CD4-positive, alpha-beta T cell treated with Interleukin-6 at 100 ng/mL for 8 hours (primary cell): Measurements from ENCODE around the gene ZBTB24.
"Not testable (repeated sequence)": the region's sequence is repeated elsewhere in the genome, so short reads cannot be mapped to it uniquely, and the experiment has no call there.

ENCODE experiments used
- DNase-seq: peaks from one replicate; pipeline ENCODE4 v3.0.0-alpha.2; 2020; ENCODE audit warnings: mixed read lengths, low spot score

ZBTB24 gene

DNA sequence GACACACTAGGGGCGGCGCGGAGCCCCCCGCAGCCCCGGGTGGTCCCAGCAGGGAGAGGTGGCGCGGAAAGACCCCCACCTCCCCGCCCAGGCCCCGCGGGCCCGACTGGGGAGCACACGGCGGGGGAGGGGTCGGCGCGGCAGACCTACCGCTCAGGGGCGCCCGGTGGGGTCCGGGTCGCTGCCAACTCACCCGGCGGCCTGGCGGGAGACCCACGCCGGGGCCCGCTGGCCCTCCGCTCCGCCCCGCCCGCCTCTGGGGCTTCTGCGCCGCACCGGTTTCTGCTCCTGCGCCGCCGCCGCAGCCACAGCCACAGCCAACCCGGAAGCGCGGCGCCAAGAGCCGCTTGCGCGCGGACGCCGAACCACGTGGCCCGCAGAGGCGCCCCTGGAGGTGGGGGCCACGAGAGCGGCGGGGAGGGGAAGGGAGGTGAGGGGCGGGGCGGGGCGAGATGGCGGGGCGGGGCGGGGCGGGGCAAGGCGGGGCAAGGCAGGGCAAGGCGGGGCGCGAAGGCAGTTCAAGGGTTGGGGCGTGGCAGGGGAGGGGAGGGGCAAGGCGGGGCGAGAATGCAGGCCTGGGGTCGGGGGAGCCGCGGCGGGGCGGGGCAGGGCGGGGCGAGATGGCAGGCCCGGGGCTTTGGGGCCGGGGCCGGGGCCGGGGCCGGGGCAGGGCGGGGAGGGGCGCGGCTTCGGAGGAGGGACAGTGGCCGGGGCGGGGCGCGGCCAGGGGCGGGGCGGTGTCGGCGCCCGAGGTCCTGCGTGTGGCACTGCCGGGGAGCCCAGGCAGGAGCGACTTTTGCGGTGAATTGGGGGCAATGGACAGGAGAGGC is at the start of gene ZBTB24:
Gene ZBTB24 (minus strand): TSS at position 315 of the 830 bp plus-strand sequence. CDS start 1,193 bp downstream, outside the sequence.
- peak; percentile 92 for DNase-seq

DNA sequence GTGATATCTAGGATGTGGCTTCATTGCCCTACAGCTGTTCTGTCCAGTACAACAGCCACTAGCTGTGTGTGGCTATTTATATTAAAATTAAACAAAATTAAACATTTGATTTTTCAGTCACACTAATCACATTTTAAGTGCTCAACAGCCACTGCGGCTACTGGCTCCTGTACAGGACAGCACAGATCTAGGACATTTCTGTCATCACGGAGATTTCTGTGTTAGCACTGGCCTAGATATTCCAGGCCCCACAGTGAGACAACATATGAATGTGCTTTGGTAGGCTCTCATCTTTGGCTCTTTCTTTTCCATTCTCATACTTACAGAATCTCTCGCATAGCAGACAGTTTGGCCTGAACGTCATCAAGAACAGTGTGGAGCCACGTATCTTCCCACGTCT is 48.4 kb upstream of the ZBTB24 start:
- no peak for DNase-seq

DNA sequence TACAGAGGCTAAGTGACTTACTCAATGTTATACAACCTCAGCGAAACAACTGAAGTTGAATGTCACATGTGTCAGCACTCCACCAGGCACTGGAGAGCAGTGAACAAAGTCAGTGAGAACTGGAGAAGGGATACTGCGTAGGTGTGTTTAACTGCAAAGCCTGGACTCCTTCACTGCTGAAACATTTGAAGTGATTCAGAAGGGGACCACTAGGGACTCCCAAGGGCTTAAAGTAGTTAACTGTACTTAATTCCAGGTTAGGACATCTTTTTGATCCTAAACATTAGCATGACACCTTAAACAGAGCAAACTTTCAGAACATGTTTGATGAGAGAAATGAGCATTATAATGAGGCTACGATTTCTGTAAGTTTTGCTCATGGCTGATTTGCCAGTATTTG is 45.0 kb upstream of the ZBTB24 start:
- no peak for DNase-seq

GRCh38 chr6:109526905-109527628 is 44.0 kb upstream of the ZBTB24 start:
- peak; percentile 60 for DNase-seq

GRCh38 chr6:109524129-109524528 is 41.1 kb upstream of the ZBTB24 start:
- DNase-seq: no peak

DNA sequence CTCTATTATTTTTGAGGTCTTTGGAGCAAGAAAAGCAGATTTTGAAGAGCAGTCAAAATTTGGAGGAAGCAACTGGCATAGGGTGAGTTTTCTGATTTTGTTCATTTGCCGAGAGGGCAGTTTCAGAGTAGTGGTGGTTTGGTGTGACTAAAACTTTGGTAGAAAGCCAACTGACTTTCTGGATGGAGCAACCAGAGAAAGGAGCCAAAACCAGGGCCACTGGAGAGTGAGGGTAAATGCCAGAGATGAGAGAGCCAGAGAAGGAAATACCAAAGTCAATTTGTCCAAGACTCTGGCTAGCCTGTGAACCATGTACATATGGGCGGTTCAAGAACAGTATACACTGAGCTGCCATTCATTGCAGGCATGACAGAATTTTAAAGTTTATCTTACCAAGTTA is 40.5 kb upstream of the ZBTB24 start:
- DNase-seq: no peak

GRCh38 chr6:109521080-109521479 is 38.1 kb upstream of the ZBTB24 start:
- no peak for DNase-seq

GRCh38 chr6:109519647-109520046 is 36.6 kb upstream of the ZBTB24 start:
- not testable (repeated sequence) for DNase-seq

DNA sequence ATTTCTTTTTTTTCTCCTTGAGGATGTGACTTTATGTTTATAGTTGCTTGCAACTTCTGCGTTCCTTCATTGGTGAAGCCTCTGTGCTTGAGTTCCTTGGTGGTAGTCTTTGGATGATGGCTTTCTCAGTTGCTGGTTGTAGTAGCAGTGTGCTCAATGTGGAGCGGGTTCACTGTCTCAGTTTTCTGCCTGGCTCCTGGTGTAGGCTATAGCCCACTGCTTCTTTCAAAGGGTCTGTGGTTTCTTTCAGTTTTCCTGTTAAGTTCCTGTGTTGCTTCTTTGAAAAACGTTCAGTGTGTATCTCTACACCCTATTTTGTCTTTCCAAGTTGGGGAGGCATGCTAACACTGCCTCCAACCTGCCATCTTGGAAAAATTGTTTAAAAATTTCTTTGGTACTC is 33.9 kb upstream of the ZBTB24 start:
- DNase-seq: no peak

GRCh38 chr6:109515781-109516409 is 32.9 kb upstream of the ZBTB24 start:
- no peak for DNase-seq

- DNase-seq: no peak
Observed at GRCh38 chr6:109514946-109515345, 31.9 kb upstream of the ZBTB24 start.

DNA sequence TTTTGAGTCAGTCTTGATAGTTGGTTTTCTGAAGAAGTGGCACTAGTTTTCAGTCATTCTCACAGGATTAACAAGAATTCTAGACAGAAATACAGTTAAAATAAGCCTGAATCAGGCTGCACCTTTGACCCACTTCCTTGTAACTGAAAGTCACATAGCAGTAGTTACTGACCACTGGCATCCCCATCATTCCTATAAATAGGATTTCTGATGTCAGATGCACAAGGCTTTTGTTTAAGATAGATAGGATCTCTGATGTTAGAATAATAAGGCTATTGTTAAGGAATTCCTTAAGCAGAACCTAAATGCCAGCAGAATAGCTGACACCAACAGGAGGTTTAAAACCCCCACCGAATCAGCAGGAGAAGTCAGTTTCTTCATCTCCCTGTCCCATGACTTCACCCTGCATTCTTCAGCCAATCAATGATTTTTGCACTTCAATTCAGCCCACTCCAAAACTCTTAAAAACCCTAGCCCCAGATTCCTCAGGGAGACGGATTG is 30.6 kb upstream of the ZBTB24 start:
- DNase-seq: no peak

DNA sequence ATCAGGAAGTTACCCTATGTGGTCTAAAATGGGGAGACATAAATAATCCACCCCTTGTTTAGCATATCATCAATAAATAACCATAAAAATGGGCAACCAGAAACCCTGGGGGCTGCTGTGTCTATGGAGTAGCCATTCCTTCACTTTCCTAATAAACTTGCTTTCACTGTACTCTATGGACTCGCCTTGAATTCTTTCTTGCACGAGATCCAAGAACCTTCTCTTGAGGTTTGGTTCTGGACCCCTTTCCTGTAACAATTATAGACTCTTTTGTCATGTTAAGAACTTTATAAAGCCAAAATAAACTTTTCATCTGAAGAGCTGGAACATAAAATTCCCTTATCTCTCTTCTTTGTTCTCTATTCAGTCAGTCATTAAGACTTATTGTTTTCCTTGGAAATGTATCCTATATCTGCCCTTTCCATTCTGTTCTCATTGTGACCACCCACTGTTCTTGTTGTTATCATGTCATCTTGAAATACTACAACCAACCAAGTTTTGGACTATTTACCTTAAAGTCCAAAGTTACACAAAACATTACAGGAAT is 29.3 kb upstream of the ZBTB24 start:
- no peak for DNase-seq

- no peak for DNase-seq
Observed at GRCh38 chr6:109511832-109512231, 28.8 kb upstream of the ZBTB24 start.

- DNase-seq: no peak
Observed at GRCh38 chr6:109510358-109510757, 27.3 kb upstream of the ZBTB24 start.

DNA sequence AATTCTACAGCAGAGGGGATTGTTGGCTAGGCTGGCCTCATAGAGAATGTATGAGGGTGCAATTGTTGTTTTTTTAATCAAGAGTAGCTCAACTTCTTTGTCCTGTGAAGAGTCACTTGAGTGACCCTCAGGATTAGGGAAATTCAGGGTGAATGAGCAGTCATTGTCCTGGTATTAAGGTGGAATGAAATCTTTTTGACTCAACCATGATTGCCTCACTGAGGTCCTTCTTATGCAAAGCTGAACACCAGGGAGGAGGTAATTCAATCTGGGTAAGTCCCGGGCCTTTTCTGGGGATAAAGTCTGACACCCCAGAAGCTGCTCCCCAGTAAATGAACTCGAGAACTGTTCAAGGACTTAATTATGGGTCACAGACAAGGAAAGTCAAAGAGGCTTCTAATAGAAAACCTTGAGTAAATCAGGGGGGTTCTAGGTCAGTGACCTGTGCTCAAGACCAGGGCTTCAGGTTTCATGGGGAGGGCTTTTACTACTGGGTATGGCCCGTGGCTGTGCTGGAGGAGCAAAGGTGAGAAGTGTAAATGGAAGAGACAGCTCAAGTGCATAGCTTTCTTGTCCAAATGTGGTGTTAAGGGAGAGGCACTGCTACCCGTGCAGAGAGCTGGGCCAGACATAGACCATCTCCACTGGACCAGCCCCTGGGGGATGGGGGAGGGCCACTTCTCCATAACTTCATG is 25.3 kb upstream of the ZBTB24 start:
- DNase-seq: no peak

DNA sequence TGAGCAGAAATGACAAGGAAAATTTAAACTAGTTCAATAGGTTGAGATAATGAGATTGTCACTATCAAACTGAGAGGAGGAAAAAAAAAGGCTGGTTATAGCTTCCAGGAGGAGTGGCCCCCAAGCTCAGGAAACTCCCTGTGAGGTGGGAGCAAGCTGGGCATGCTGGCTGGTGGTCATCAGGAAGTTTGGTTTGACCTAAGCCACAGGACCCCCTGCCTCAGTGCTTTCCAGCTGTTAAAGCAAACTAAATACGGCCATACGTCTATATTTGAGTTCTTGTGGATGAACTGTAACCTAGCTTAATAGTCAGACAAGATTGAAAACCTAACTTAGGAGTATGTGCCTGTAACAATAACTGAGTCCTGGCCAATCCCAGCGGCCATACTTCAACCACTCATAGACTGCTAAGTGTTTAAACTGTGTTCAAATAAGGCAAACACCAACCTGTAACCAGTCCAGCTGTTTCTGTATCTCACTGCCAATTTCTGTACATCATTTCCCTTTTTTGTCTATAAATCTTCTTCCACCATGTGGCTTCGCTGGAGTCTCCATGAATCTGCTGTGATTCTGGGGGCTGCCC is 24.6 kb upstream of the ZBTB24 start:
- no peak for DNase-seq

DNA sequence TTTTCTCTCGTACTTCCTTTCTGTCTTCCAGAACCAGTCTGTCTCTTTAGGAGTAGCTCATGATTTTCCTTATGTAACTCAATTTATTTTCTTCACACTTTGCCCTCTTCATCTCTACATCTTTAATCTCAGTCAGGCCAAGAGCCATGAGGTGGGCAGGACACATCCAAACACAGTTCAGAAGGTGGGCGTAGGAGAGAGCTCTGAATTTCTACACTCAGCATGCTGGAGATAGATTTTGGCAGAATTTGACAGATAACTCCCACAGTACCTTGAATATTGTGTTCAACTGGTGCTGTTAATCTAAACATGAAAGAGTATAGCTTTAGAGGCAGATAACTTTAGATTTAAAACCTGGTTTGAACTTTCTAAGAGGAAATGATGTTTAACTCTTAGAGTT is 23.8 kb upstream of the ZBTB24 start:
- no peak for DNase-seq

DNA sequence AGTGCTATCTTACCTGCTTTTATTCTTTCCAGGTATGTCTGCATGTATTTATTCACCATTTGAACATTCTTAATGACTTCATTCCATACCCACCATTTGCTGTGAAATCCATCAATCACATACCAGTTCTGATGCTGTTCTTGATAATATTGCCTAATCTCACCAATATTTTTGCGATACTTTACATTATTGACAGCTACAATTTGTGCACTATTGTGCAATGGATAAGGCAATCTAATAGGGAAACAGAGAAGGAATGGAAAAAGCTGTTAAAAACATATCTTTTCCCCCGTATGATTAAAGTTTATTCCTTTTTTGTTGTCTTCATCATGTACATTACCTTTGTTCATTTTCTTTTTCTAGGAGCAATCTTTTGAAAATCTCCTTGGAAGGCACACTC is 23.3 kb upstream of the ZBTB24 start:
- no peak for DNase-seq

DNA sequence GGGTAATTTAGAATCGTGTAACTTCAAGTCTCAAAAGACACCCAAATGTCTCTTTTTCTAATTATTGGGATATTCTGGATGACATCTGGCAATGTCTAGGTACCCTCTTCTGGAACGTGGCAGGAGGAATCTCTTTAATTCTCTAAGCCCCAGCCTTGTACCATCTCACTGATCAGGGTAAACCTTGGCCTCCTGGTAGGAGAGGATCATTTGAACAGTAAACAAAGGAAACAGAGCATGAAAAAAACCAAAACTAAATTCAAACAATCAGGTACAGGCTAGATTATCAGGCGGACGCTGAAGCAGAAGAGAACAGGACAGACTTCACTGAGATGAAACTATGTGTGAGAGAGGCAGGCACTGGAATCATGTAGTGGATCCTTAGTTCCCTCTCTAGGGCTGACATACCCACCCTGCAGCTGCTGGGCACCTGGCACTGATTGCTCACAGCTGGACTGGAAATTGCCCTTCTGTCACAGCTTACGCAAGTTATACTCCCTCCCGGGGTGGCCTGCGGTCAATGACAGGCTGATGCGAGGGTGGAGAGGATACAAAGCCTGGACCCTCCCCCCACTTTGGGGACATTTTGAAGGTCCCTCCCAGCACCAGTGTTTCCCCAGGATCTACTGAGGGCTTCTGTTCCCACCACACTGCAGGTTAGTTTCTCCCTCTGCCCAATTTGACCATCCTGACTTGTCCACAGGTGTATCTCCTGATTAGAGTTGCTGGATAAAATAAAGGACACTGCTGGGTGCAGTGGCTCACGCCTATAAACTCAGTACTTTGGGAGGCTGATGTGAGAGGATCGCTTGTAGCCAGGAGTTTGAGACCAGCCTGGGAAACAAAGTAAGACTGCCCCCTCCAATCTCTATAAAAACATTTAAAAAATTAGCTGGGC is 20.6 kb upstream of the ZBTB24 start:
- no peak for DNase-seq
